HEK293 (cell line): ENCODE measurements around the gene PRR36.

Source experiments
- CTCF ChIA-PET: fragments of 350-600 bp; formaldehyde crosslinking; extraction: SDS; loops from one replicate; lab custom pipeline; 2021; ENCODE audit warnings: antibody characterized with exemption; lab: Yijun Ruan, JAX
- POLR2A ChIA-PET: fragments of 300-600 bp; formaldehyde crosslinking; extraction: SDS; loops from one replicate; lab custom pipeline; 2020; ENCODE audit warnings: antibody characterized with exemption, inconsistent platforms; lab: Yijun Ruan, JAX
- H3K27ac ChIP-seq: fragments of 200-500 bp; sonication (Bioruptor generic); 2 replicates; pipeline ENCODE4 v1.5.1; 2014; ENCODE audit warnings: low read depth, low read length, control low read depth, inconsistent platforms; ENCODE audit errors: extremely low read depth
- H3K36me3 ChIP-seq, 2 experiments: fragments of 200-500 bp in 1 of 2; sonication (Bioruptor generic) in 1 of 2; 1 replicate in 1 of 2; 2 replicates in 1 of 2; pipeline ENCODE4 v1.5.1; 2014 to 2017; ENCODE audit warnings: inconsistent platforms in 2 of 2, low read length in 2 of 2; ENCODE audit not compliant: control insufficient read depth in 2 of 2, insufficient read depth in 1 of 2
- H3K4me1 ChIP-seq: fragments of 200-500 bp; sonication (Bioruptor generic); 2 replicates; pipeline ENCODE4 v1.5.1; 2014; ENCODE audit warnings: mild to moderate bottlenecking, low read length, inconsistent platforms; ENCODE audit not compliant: control insufficient read depth, insufficient read depth
- H3K4me3 ChIP-seq: 2 replicates; pipeline ENCODE4 v1.5.1; 2011; ENCODE audit warnings: low read depth, mild to moderate bottlenecking, control low read depth, low read length, moderate library complexity
- H3K9me3 ChIP-seq: fragments of 200-500 bp; sonication (Bioruptor generic); 2 replicates; pipeline ENCODE4 v1.5.1; 2014; ENCODE audit warnings: low read depth, low read length, inconsistent platforms; ENCODE audit not compliant: control insufficient read depth, insufficient read depth
- EGR2 ChIP-seq: fragments of 450-650 bp; formaldehyde crosslinking; IDR thresholded peaks from 2 replicates; pipeline ENCODE4 v1.5.1; 2016; ENCODE audit warnings: low read depth, missing biosample characterization, missing genetic modification characterization
- GLIS1 ChIP-seq: fragments of 450-650 bp; formaldehyde crosslinking; IDR thresholded peaks from 2 replicates; pipeline ENCODE4 v1.5.1; 2016; ENCODE audit warnings: missing biosample characterization, missing genetic modification characterization
- SCRT1 ChIP-seq: fragments of 450-650 bp; formaldehyde crosslinking; IDR thresholded peaks from 2 replicates; pipeline ENCODE4 v1.5.1; 2016; ENCODE audit warnings: missing biosample characterization, missing genetic modification characterization, borderline replicate concordance
- SP2 ChIP-seq: fragments of 450-650 bp; formaldehyde crosslinking; IDR thresholded peaks from 2 replicates; pipeline ENCODE4 v1.5.1; 2016; ENCODE audit warnings: missing biosample characterization, missing genetic modification characterization
- SP3 ChIP-seq: fragments of 450-650 bp; formaldehyde crosslinking; IDR thresholded peaks from 2 replicates; pipeline ENCODE4 v1.5.1; 2016; ENCODE audit warnings: missing biosample characterization, missing genetic modification characterization
- ZBTB21 ChIP-seq: fragments of 450-650 bp; formaldehyde crosslinking; IDR thresholded peaks from 2 replicates; pipeline ENCODE4 v1.5.1; 2017; ENCODE audit warnings: missing biosample characterization, missing genetic modification characterization
- ZFHX2 ChIP-seq: fragments of 450-650 bp; formaldehyde crosslinking; conservative IDR thresholded peaks from 2 replicates; pipeline ENCODE4 v1.5.1; 2016; ENCODE audit warnings: missing biosample characterization, missing genetic modification characterization
- ZNF140 ChIP-seq: fragments of 450-650 bp; formaldehyde crosslinking; IDR thresholded peaks from 2 replicates; pipeline ENCODE4 v1.5.1; 2016; ENCODE audit warnings: missing biosample characterization, missing genetic modification characterization
- ZNF148 ChIP-seq: fragments of 450-650 bp; formaldehyde crosslinking; IDR thresholded peaks from 2 replicates; pipeline ENCODE4 v1.5.0; 2017; ENCODE audit warnings: missing biosample characterization, missing genetic modification characterization, borderline replicate concordance
- ZNF24 ChIP-seq: fragments of 450-650 bp; formaldehyde crosslinking; IDR thresholded peaks from 2 replicates; pipeline ENCODE4 v1.5.1; 2016; ENCODE audit warnings: missing biosample characterization, missing genetic modification characterization
- ZNF341 ChIP-seq: fragments of 450-650 bp; formaldehyde crosslinking; IDR thresholded peaks from 2 replicates; pipeline ENCODE4; 2016; ENCODE audit warnings: low read depth, missing biosample characterization, missing genetic modification characterization
- ZNF391 ChIP-seq: fragments of 450-650 bp; formaldehyde crosslinking; IDR thresholded peaks from 2 replicates; pipeline ENCODE4 v1.5.1; 2016; ENCODE audit warnings: low read depth, missing biosample characterization, missing genetic modification characterization, borderline replicate concordance
- ZNF544 ChIP-seq: fragments of 450-650 bp; formaldehyde crosslinking; IDR thresholded peaks from 2 replicates; pipeline ENCODE4 v1.5.0; 2017; ENCODE audit warnings: missing biosample characterization, missing genetic modification characterization
- ZNF548 ChIP-seq: fragments of 450-650 bp; formaldehyde crosslinking; IDR thresholded peaks from 2 replicates; pipeline ENCODE4 v1.5.1; 2016; ENCODE audit warnings: missing biosample characterization, missing genetic modification characterization
- ZNF610 ChIP-seq: fragments of 450-650 bp; formaldehyde crosslinking; IDR thresholded peaks from 2 replicates; pipeline ENCODE4 v1.5.1; 2016; ENCODE audit warnings: missing biosample characterization, missing genetic modification characterization, borderline replicate concordance
- ZNF768 ChIP-seq: fragments of 450-650 bp; formaldehyde crosslinking; IDR thresholded peaks from 2 replicates; pipeline ENCODE4 v1.5.1; 2018; ENCODE audit warnings: missing biosample characterization, mild to moderate bottlenecking, missing genetic modification characterization
- ZNF791 ChIP-seq: fragments of 450-650 bp; formaldehyde crosslinking; IDR thresholded peaks from 2 replicates; pipeline ENCODE4 v1.5.1; 2016; ENCODE audit warnings: missing biosample characterization, missing genetic modification characterization
- TF ChIP-seq, protein P1 (sequence below): fragments of 450-650 bp; formaldehyde crosslinking; IDR thresholded peaks from 2 replicates; pipeline ENCODE4 v1.5.1; 2016; ENCODE audit warnings: missing biosample characterization, missing genetic modification characterization
- TF ChIP-seq, protein P2 (sequence below): fragments of 450-650 bp; formaldehyde crosslinking; IDR thresholded peaks from 2 replicates; pipeline ENCODE4 v1.5.1; 2017; ENCODE audit warnings: missing biosample characterization, missing genetic modification characterization
- TF ChIP-seq, protein P3 (sequence below): fragments of 450-650 bp; formaldehyde crosslinking; IDR thresholded peaks from 2 replicates; pipeline ENCODE4 v1.5.1; 2017; ENCODE audit warnings: missing biosample characterization, missing genetic modification characterization

PRR36 gene

DNA sequence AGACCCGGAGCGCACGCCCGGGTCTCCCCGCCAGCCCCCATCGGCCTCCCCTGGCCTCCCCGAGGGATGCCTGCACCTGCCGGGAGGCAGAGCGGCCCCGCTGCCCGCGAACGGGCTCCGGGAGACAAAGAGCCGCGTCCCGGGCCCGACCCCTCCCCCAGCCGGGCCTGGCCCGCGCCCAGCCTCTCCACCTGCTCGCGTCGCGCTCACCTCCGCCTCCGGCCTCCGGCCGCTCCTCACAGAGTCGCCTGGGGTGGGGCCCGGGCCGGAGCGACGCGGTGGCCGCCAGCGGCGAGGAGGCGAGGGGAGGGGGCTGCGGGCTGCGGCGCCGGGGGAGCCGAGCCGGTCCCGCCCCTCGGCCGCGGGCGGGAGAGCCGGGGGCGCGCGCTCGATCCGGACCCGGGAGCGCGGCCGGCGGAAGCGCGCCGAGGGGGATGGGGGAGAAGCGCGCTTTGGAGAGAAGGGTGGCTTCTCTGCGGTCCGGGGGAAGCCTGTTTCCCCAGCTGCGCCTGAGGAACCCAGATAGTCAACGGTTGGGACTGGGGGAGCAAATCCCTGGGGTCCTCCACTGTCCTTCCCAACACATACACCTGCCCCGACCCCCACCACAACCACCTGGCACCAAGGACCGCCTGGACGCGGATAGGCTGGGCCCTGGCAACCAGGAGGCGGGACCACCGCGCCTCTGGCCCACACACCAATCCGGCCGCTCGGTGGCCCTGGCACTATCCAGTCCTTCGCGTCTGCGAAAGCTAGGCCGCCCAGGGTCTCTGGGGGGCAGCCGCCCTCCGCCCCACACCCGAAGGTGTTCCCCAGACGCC, at the start of gene PRR36 (continued):
- TF ChIP-seq ZNF548 (tag by site-specific recombination), result no peak
- no peak for TF ChIP-seq ZNF391 (tag by site-specific recombination)
- TF ChIP-seq, all 188 proteins: peak for 28

DNA sequence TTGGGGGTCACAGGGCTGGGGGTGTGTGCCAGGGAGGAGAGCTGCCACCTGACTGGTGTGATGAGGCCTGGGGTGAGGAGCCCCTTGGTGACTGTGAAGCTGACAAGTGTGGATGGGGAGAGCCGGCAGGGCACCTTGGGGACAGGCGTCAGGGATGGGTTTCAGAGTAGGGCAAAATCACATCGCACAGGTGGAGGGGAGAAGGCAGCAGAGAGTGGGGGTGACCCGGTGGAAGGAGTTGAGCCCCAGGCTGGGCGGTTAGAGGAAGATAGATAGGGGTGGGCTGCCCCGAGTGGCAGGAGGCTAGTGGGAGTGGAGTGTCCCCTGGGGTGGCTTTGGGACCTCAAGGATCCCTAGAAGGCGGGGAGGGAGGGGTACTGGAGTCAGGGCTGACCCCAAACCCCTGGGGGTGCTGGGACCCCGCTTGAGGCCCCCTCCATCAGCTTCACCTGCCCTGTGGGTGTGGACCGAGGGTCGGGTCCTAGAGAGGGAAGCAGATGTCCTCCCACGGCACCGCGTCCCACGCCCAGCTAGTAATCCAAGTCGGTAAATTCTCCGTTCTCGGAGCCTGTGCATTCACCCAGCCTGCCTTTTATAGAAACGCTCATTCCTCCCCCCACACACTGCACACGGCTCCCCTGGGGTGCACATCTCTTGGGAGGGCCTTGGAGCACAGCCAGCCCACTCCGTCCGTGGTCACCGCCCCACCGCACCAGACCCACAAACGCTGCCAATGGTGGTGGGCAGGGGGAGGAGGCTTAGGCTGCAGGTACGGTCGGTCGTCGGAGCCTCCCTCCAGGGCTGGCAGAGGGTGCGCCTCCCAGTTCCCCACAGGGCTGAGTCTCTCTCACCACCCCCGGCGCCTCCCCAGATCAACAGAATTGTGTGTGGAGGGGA, 49.4 kb upstream of the PRR36 start:
- Histone ChIP-seq H3K27ac (no peak overlapping the region), H3K4me1 (peaks cover 10% of the 10 kb centered on the region), H3K9me3 (no peaks in the 10 kb centered on the region), H3K4me3 (no peak overlapping the region), H3K36me3 (peaks cover 0 to 26% of the 10 kb centered on the region in 2 experiments; a peak in 1 of 3 replicates)
- ChIA-PET POLR2A (interaction anchor here (0.7 to 1.1 kb wide), 2 partner anchors 20 to 53 kb away, joined by 3 to 4 read pairs; partner anchors contain the start of gene MAP2K7), CTCF (interaction anchor here (0.6 to 1.6 kb wide), 5 partner anchors 20 to 322 kb away, joined by 3 to 6 read pairs (median 5); partner anchors contain the start of genes MAP2K7 and TIMM44)
- TF ChIP-seq, protein P1, sequence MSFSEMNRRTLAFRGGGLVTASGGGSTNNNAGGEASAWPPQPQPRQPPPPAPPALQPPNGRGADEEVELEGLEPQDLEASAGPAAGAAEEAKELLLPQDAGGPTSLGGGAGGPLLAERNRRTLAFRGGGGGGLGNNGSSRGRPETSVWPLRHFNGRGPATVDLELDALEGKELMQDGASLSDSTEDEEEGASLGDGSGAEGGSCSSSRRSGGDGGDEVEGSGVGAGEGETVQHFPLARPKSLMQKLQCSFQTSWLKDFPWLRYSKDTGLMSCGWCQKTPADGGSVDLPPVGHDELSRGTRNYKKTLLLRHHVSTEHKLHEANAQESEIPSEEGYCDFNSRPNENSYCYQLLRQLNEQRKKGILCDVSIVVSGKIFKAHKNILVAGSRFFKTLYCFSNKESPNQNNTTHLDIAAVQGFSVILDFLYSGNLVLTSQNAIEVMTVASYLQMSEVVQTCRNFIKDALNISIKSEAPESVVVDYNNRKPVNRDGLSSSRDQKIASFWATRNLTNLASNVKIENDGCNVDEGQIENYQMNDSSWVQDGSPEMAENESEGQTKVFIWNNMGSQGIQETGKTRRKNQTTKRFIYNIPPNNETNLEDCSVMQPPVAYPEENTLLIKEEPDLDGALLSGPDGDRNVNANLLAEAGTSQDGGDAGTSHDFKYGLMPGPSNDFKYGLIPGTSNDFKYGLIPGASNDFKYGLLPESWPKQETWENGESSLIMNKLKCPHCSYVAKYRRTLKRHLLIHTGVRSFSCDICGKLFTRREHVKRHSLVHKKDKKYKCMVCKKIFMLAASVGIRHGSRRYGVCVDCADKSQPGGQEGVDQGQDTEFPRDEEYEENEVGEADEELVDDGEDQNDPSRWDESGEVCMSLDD (tag by site-specific recombination), result no peak
- TF ChIP-seq ZNF610 (tag by site-specific recombination) (no peak), GLIS1 (tag by site-specific recombination) (peak; percentile 60), SCRT1 (tag by site-specific recombination) (no peak), ZNF341 (tag by site-specific recombination) (peak; percentile 70), ZNF768 (tag by site-specific recombination) (no peak), ZNF791 (tag by site-specific recombination) (no peak), ZNF544 (no peak), EGR2 (tag by site-specific recombination) (peak; percentile 75), ZNF148 (no peak), SP2 (no peak; the same call in 1 of the 2 replicates), ZNF140 (tag by site-specific recombination) (no peak), ZNF24 (tag by site-specific recombination) (no peak), ZFHX2 (peak; percentile 82), ZBTB21 (tag by site-specific recombination) (no peak), SP3 (tag by site-specific recombination) (no peak)
- TF ChIP-seq, protein P2, sequence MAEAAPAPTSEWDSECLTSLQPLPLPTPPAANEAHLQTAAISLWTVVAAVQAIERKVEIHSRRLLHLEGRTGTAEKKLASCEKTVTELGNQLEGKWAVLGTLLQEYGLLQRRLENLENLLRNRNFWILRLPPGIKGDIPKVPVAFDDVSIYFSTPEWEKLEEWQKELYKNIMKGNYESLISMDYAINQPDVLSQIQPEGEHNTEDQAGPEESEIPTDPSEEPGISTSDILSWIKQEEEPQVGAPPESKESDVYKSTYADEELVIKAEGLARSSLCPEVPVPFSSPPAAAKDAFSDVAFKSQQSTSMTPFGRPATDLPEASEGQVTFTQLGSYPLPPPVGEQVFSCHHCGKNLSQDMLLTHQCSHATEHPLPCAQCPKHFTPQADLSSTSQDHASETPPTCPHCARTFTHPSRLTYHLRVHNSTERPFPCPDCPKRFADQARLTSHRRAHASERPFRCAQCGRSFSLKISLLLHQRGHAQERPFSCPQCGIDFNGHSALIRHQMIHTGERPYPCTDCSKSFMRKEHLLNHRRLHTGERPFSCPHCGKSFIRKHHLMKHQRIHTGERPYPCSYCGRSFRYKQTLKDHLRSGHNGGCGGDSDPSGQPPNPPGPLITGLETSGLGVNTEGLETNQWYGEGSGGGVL (tag by site-specific recombination), result no peak
- TF ChIP-seq, protein P3, sequence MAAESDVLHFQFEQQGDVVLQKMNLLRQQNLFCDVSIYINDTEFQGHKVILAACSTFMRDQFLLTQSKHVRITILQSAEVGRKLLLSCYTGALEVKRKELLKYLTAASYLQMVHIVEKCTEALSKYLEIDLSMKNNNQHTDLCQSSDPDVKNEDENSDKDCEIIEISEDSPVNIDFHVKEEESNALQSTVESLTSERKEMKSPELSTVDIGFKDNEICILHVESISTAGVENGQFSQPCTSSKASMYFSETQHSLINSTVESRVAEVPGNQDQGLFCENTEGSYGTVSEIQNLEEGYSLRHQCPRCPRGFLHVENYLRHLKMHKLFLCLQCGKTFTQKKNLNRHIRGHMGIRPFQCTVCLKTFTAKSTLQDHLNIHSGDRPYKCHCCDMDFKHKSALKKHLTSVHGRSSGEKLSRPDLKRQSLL (tag by site-specific recombination), result no peak
